HT-29 (cell line): Measurements from ENCODE around the gene KRT6C. TPM values are rescaled to one million over a fixed set of nuclear protein-coding genes. Genes with fewer than 3 reads are reported as not detected.
A peak's percentile ranks its signal among the peaks of the same experiment; 100 is the strongest.
"Not testable (repeated sequence)": the region's sequence is repeated elsewhere in the genome, so short reads cannot be mapped to it uniquely, and the experiment has no call there.

ENCODE experiments used
- DNase-seq: peaks from one replicate; pipeline ENCODE4 v3.0.0-alpha.2; 2015; ENCODE audit warnings: low spot score
- total RNA-seq: library from RNA; depleted of rRNA; stranded (reverse); fragments of >200 nt; shearing (Covaris generic); gene quantifications from 2 replicates; pipeline ENCODE4 v1.2.3, GENCODE V29; 2014

KRT6C gene
- total RNA-seq, 1 experiment from 2014 or later = not detected

GRCh38 chr12:52455821-52456220 lies 17.8 kb downstream of the KRT6C start:
- DNase-seq = no peak

- DNase-seq = no peak
Measured at GRCh38 chr12:52454411-52455201, 19.0 kb downstream of the KRT6C start.

GRCh38 chr12:52452101-52452500 lies 21.5 kb downstream of the KRT6C start, which contains the start of gene KRT6B:
Gene KRT6B, minus strand, starts transcription at chr12:52452146. Its CDS starts 68 bp downstream, at chr12:52452078.
- no peak for DNase-seq

- DNase-seq = no peak
Measured at GRCh38 chr12:52448228-52448627, 25.4 kb downstream of the KRT6C start.

- not testable (repeated sequence) for DNase-seq
Measured at GRCh38 chr12:52447196-52447595, 26.4 kb downstream of the KRT6C start.

GRCh38 chr12:52446367-52447045 lies 27.1 kb downstream of the KRT6C start:
- DNase-seq = no peak

GRCh38 chr12:52445876-52446275 lies 27.7 kb downstream of the KRT6C start:
- DNase-seq = no peak

GRCh38 chr12:52444647-52445595 lies 28.7 kb downstream of the KRT6C start:
- peak; percentile 8 for DNase-seq

- DNase-seq = no peak
Measured at GRCh38 chr12:52443966-52444365, 29.6 kb downstream of the KRT6C start.

GRCh38 chr12:52442600-52443061 lies 31.0 kb downstream of the KRT6C start:
- peak; percentile 15 for DNase-seq

- peak; percentile 23 for DNase-seq
Measured at GRCh38 chr12:52441320-52441911, 32.2 kb downstream of the KRT6C start.

- no peak for DNase-seq
Measured at GRCh38 chr12:52440821-52441319, 32.7 kb downstream of the KRT6C start.

- DNase-seq = no peak
Measured at GRCh38 chr12:52439845-52440244, 33.8 kb downstream of the KRT6C start.

- no peak for DNase-seq
Measured at GRCh38 chr12:52439420-52439819, 34.2 kb downstream of the KRT6C start.

- no peak for DNase-seq
Measured at GRCh38 chr12:52438305-52439301, 35.0 kb downstream of the KRT6C start.

- DNase-seq = no peak
Measured at GRCh38 chr12:52437508-52437907, 36.1 kb downstream of the KRT6C start.

GRCh38 chr12:52436828-52437474 lies 36.7 kb downstream of the KRT6C start:
- no peak for DNase-seq

- no peak for DNase-seq
Measured at GRCh38 chr12:52436000-52436827, 37.4 kb downstream of the KRT6C start.
